ENCODE data around the gene DBF4B.
"Not testable (repeated sequence)": the region's sequence is repeated elsewhere in the genome, so short reads cannot be mapped to it uniquely, and the experiment has no call there.

DBF4B gene

GRCh38 chr17:44751331-44751730, 42.9 kb downstream of the DBF4B start:
- no peak for TF ChIP-seq CTCF (IDR thresholded peaks at IDR 0.05; ENCODE audit: extremely low read depth, missing control alignments)
- no peak for DNase-seq (ENCODE audit: low spot score)

- no peak for TF ChIP-seq CTCF (IDR thresholded peaks at IDR 0.05; ENCODE audit: extremely low read depth, missing control alignments)
Measured at GRCh38 chr17:44751806-44752205, 43.3 kb downstream of the DBF4B start.

GRCh38 chr17:44752953-44753861, 44.7 kb downstream of the DBF4B start:
- TF ChIP-seq CTCF (IDR thresholded peaks at IDR 0.05; ENCODE audit: extremely low read depth, missing control alignments), result no peak

More at GRCh38 chr17:44751806-44752205, 43.3 kb downstream of the DBF4B start:
- DNase-seq (ENCODE audit: low spot score), result no peak

GRCh38 chr17:44754276-44754675, 45.8 kb downstream of the DBF4B start:
- no peak for DNase-seq (ENCODE audit: low spot score)
- no peak for TF ChIP-seq CTCF (IDR thresholded peaks at IDR 0.05; ENCODE audit: extremely low read depth, missing control alignments)

More at GRCh38 chr17:44752953-44753861, 44.7 kb downstream of the DBF4B start:
- no peak for DNase-seq (ENCODE audit: low spot score)

GRCh38 chr17:44755180-44755579, 46.7 kb downstream of the DBF4B start:
- DNase-seq (ENCODE audit: low spot score), result not testable (repeated sequence)

DNA sequence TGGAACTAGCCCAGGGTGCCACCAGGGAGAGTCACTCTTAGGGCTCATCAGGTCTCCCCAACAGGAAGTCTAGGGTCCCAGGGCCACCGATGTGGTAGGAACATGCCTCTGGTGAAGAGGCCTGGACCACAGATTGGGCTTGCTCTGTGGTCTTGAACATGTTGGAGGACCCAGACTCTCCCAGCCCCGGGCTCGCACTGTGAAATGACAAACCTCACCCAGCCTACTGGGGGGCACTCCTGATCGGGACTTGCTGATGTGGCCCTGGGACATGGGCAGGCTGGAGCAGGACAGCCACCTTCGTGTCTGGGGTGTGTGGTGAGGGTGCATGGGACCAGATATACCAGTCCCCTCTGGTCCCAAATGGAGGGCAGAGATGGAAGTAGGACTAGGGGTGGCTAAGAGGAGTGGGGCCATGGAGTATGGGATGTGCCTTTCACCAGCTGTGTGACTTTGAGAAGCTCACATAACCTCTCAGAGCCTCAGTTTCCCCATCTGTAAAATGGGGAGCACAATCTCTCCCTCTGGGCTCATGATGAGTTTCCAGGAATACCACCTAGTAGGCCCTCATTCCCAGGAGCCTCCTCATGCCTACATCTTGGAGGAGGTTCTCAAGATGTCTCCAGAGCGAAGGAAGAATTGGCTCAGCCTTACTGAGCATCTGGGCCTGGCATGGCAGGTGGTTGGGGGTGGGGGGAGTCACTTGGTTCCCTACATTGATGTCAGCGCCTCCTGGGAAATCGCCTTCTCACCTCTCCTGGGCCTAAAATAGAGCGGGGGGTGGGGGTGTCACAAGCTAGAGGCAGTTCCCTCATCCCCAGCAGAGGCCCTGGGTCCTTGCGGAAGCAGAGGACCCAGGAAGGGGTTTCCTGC, 48.8 kb downstream of the DBF4B start:
- no peak for DNase-seq (ENCODE audit: low spot score)
- TF ChIP-seq CTCF (IDR thresholded peaks at IDR 0.05; ENCODE audit: extremely low read depth, missing control alignments), result no peak

- TF ChIP-seq CTCF (IDR thresholded peaks at IDR 0.05; ENCODE audit: extremely low read depth, missing control alignments), result no peak
- DNase-seq (ENCODE audit: low spot score), result peak; percentile 38
Measured at GRCh38 chr17:44757918-44758413, 49.5 kb downstream of the DBF4B start.

Measured in GM20000 (cell line).